HepG2 (cell line): Measurements from ENCODE around the gene MYO7A. TPM values are rescaled to one million over a fixed set of nuclear protein-coding genes. Genes with fewer than 3 reads are reported as not detected.

ENCODE experiments used
- ATAC-seq: fragments of 200-7000 bp; cut with Tn5 transposase; 3 replicates; pipeline ENCODE4 v1.9.1; 2020; ENCODE audit warnings: mild to moderate bottlenecking, moderate library complexity
- BruUV-seq: library from RNA; stranded (reverse); fragments of 400-500 nt; replicated peaks from 2 replicates; lab custom pipeline; 2021; lab: Mats Ljungman, UMichigan
- CTCF ChIA-PET: fragments of 300-600 bp; formaldehyde crosslinking; extraction: SDS; loops from one replicate; lab custom pipeline; 2021; ENCODE audit warnings: low total read pairs, inconsistent platforms, low intra/inter-chr PET ratio; lab: Yijun Ruan, JAX
- POLR2A ChIA-PET: fragments of 350-600 bp; sonication (Branson Sonifier 250); formaldehyde crosslinking; loops from one replicate; lab custom pipeline; 2020; ENCODE audit warnings: antibody characterized with exemption, inconsistent platforms; lab: Yijun Ruan, JAX
- DNase-seq: peaks from one replicate; pipeline ENCODE4 v3.0.0-alpha.2; 2015; ENCODE audit warnings: low spot score
- FAIRE-seq: peaks from 3 replicates; lab custom pipeline; 2011; peaks lifted over from hg19 to GRCh38; lab: Jason Lieb, UNC
- H2AFZ ChIP-seq: one replicate; pipeline ENCODE4 v1.6.1; 2011; ENCODE audit warnings: low read length, inconsistent platforms
- H3K27ac ChIP-seq: fragments of 300-600 bp; 3 replicates; pipeline ENCODE4 v1.8.0; 2011; ENCODE audit warnings: mixed run types, mild to moderate bottlenecking, mixed read lengths, low read length, inconsistent platforms; ENCODE audit not compliant: insufficient read depth; ENCODE audit errors: extremely low read length
- H3K27me3 ChIP-seq, 2 experiments: fragments of 200-600 bp in 1 of 2; 2 replicates in 1 of 2; 3 replicates in 1 of 2; pipeline versions ENCODE4 v1.6.0 to v1.8.0; 2011; ENCODE audit warnings: low read length in 2 of 2, mild to moderate bottlenecking in 2 of 2, moderate library complexity in 2 of 2, inconsistent platforms in 1 of 2; ENCODE audit not compliant: insufficient read depth in 2 of 2, control insufficient read depth in 1 of 2
- H3K36me3 ChIP-seq, 2 experiments: fragments of 200-600 bp in 1 of 2; replicated peaks in 1 of 2; 2 replicates in 1 of 2; 3 replicates in 1 of 2; pipeline versions ENCODE4 v1.5.1 to v1.8.0; 2011; ENCODE audit warnings: low read length in 2 of 2, inconsistent platforms in 1 of 2; ENCODE audit not compliant: insufficient read depth in 2 of 2, control insufficient read depth in 1 of 2
- H3K4me1 ChIP-seq: 2 replicates; pipeline ENCODE4 v1.5.1; 2012; ENCODE audit warnings: low read length, inconsistent platforms; ENCODE audit not compliant: insufficient read depth
- H3K4me2 ChIP-seq: 2 replicates; pipeline ENCODE4 v1.6.0; 2011; ENCODE audit warnings: low read depth, low read length, inconsistent platforms
- H3K4me3 ChIP-seq, 3 experiments: fragments of 200-600 bp in 1 of 3; sonication (generic), shearing (Covaris generic) in 1 of 3; replicated peaks in 1 of 3; 2 replicates each; pipeline ENCODE4 v1.5.1; 2011 to 2016; ENCODE audit warnings: low read length in 3 of 3, inconsistent platforms in 2 of 3, low read depth in 2 of 3, mild to moderate bottlenecking in 2 of 3, control low read depth in 1 of 3, mixed read lengths in 1 of 3; ENCODE audit not compliant: insufficient read depth in 1 of 3
- H3K79me2 ChIP-seq: one replicate; pipeline ENCODE4 v1.6.1; 2011; ENCODE audit warnings: low read length, inconsistent platforms; ENCODE audit not compliant: insufficient read depth
- H3K9ac ChIP-seq: 2 replicates; pipeline ENCODE4 v1.6.0; 2011; ENCODE audit warnings: mild to moderate bottlenecking, low read depth, low read length, inconsistent platforms; ENCODE audit not compliant: insufficient read depth
- H3K9me3 ChIP-seq: 2 replicates; pipeline ENCODE4 v1.5.1; 2012; ENCODE audit warnings: mild to moderate bottlenecking, low read length
- H4K20me1 ChIP-seq: 2 replicates; pipeline ENCODE4 v1.6.0; 2011; ENCODE audit warnings: inconsistent platforms, mild to moderate bottlenecking, low read length, moderate library complexity; ENCODE audit not compliant: insufficient read depth
- BORCS8-MEF2B ChIP-seq: sonication (generic); formaldehyde crosslinking; IDR thresholded peaks from 2 replicates; pipeline ENCODE4 v1.8.0; 2022; ENCODE audit warnings: mild to moderate bottlenecking, missing genetic modification reagents
- SMYD3 ChIP-seq: sonication (generic); formaldehyde crosslinking; IDR thresholded peaks from 2 replicates; pipeline ENCODE4 v1.8.1; 2023; ENCODE audit warnings: mild to moderate bottlenecking, missing genetic modification reagents
- WGBS: methylation state at CpG from one replicate; pipeline ENCODE4 v1.1.6; 2017; ENCODE audit warnings: low lambda C conversion rate; 5-methylcytosine and 5-hydroxymethylcytosine counted together
- in situ Hi-C: cut with HindIII; loops from 2 replicates; pipeline ENCODE4 v1.10.0; 2017; ENCODE audit warnings: low pct_unique_long_range_greater_than_20kb; ENCODE audit not compliant: extremely low pct_ligation_motif_present
- intact Hi-C: fragments of 100-400 bp; cut with micrococcal nuclease; formaldehyde crosslinking; loops from one replicate; pipeline ENCODE4 v1.10.0; 2022; ENCODE audit not compliant: unreplicated experiment
- polyA plus RNA-seq, 8 experiments: library from polyadenylated mRNA; depleted of rRNA in 3 of 8; stranded (reverse) in 7 of 8; unstranded in 1 of 8; fragments of >200 nt; fragmentation: Illumina TruSeq in 4 of 8; extraction: Trizol in 4 of 8; gene quantifications; 2 replicates each; pipeline versions ENCODE4 v1.2.1 to v1.2.3, GENCODE V29; 2011 to 2016; ENCODE audit warnings: low read depth in 4 of 8, missing spikeins in 1 of 8, mixed read lengths in 1 of 8; ENCODE audit not compliant: insufficient read depth in 1 of 8
- total RNA-seq, 5 experiments: library from RNA; depleted of rRNA; stranded (reverse); fragments of >200 nt; fragmentation: Illumina TruSeq; extraction: Trizol; gene quantifications; 2 replicates each; pipeline ENCODE4 v1.2.3, GENCODE V29; 2016; ENCODE audit warnings: low read depth in 1 of 5
- TF ChIP-seq, protein P1 (sequence below): sonication (generic); formaldehyde crosslinking; IDR thresholded peaks from 2 replicates; pipeline ENCODE4 v1.4.0; 2020; ENCODE audit warnings: missing genetic modification reagents

The MYO7A gene
- total and polyA plus RNA-seq, 2 of the 13 experiments (the other 11 are each of a cell fraction or from before 2014, with no cell fraction given), result 7.5 to 10.0 TPM

DNA sequence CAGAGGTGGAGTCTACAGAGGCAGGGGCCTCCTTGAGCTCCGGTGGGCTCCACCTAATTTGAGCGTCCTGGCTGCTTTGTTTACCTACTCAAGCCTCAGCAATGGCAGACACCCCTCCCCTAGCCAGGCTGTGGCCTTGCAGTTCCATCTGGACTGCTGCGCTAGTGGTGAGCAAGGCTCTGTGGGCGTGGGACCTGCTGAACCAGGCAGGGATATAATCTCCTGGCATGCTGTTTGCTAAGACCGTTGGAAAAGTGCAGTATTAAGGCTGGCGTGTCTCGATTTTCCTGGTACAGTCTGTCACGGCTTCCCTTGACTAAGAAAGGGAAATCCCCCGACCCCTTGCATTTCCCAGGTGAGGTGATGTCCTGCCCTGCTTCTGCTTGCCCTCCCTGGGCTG lies 95.8 kb downstream of the MYO7A start:
- Histone ChIP-seq H3K4me1 (no peaks in the 10 kb centered on the region), H2AFZ (no peak overlapping the region), H3K9me3 (no peaks in the 10 kb centered on the region), H3K4me2 (no peak overlapping the region), H4K20me1 (no peaks in the 10 kb centered on the region), H3K36me3 (no peaks in the 10 kb centered on the region), H3K79me2 (no peaks in the 10 kb centered on the region), H3K27ac (no peak overlapping the region), H3K9ac (no peak overlapping the region), H3K4me3 (no peak overlapping the region), H3K27me3 (no peaks in the 10 kb centered on the region)
- FAIRE-seq (no peak), DNase-seq (no peak), ATAC-seq (no peak)
- ChIA-PET CTCF (no interaction called here), POLR2A (no interaction called here)
- intact Hi-C loops (no loop called here), in situ Hi-C loops (no loop called here)
- no TSS peak for BruUV-seq
- TF ChIP-seq SMYD3 (CRISPR knock-in tag) (no peak), BORCS8-MEF2B (CRISPR knock-in tag) (no peak)
- TF ChIP-seq, protein P1, sequence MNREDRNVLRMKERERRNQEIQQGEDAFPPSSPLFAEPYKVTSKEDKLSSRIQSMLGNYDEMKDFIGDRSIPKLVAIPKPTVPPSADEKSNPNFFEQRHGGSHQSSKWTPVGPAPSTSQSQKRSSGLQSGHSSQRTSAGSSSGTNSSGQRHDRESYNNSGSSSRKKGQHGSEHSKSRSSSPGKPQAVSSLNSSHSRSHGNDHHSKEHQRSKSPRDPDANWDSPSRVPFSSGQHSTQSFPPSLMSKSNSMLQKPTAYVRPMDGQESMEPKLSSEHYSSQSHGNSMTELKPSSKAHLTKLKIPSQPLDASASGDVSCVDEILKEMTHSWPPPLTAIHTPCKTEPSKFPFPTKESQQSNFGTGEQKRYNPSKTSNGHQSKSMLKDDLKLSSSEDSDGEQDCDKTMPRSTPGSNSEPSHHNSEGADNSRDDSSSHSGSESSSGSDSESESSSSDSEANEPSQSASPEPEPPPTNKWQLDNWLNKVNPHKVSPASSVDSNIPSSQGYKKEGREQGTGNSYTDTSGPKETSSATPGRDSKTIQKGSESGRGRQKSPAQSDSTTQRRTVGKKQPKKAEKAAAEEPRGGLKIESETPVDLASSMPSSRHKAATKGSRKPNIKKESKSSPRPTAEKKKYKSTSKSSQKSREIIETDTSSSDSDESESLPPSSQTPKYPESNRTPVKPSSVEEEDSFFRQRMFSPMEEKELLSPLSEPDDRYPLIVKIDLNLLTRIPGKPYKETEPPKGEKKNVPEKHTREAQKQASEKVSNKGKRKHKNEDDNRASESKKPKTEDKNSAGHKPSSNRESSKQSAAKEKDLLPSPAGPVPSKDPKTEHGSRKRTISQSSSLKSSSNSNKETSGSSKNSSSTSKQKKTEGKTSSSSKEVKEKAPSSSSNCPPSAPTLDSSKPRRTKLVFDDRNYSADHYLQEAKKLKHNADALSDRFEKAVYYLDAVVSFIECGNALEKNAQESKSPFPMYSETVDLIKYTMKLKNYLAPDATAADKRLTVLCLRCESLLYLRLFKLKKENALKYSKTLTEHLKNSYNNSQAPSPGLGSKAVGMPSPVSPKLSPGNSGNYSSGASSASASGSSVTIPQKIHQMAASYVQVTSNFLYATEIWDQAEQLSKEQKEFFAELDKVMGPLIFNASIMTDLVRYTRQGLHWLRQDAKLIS (CRISPR knock-in tag), result no peak
- WGBS, result 75% methylated on average over 9 of the region's 9 CpGs
